HCT116 (cell line): Measurements from ENCODE around the gene KNSTRN. TPM values are rescaled to one million over a fixed set of nuclear protein-coding genes. Genes with fewer than 3 reads are reported as not detected.

ENCODE experiments used
- ATAC-seq: fragments of 200-7000 bp; cut with Tn5 transposase; 2 replicates; pipeline ENCODE4 v1.9.1; 2020; ENCODE audit warnings: mild to moderate bottlenecking, moderate library complexity
- BruUV-seq: library from RNA; stranded (reverse); fragments of 400-500 nt; replicated peaks from 2 replicates; lab custom pipeline; 2021; lab: Mats Ljungman, UMichigan
- CTCF ChIA-PET: fragments of 300-600 bp; sonication (Branson Sonifier 250); formaldehyde crosslinking; loops from one replicate; lab custom pipeline; 2021; ENCODE audit warnings: antibody characterized with exemption; lab: Charles Lee
- POLR2A ChIA-PET: fragments of 300-600, 350-600 bp; sonication (Branson Sonifier 250); formaldehyde crosslinking; loops from one replicate; lab custom pipeline; 2021; ENCODE audit warnings: antibody characterized with exemption; lab: Charles Lee
- RAD21 ChIA-PET, 2 experiments: fragments of 300-600 bp; sonication (Branson Sonifier 250); formaldehyde crosslinking; loops; one replicate each; lab custom pipeline; 2023; ENCODE audit warnings: low total read pairs in 2 of 2; ENCODE audit not compliant: uncharacterized antibody in 2 of 2, unreplicated experiment in 2 of 2, low non-redundant PET in 1 of 2; lab: Charles Lee
- DNase-seq: peaks from one replicate; pipeline ENCODE4 v3.0.0-alpha.2; 2010; ENCODE audit warnings: low read depth, low spot score
- H2AFZ ChIP-seq: fragments of 200-600 bp; shearing (Covaris generic), sonication (generic); 2 replicates; pipeline ENCODE4 v1.6.1; 2017; ENCODE audit warnings: low read depth, mixed run types, mixed read lengths, antibody characterized with exemption, low read length; ENCODE audit not compliant: poor library complexity, severe bottlenecking
- H3K27ac ChIP-seq: 2 replicates; pipeline ENCODE4 v1.5.1; 2012; ENCODE audit warnings: low read depth, low read length
- H3K27me3 ChIP-seq: fragments of 200-600 bp; sonication (generic); 2 replicates; pipeline ENCODE4 v1.6.1; 2016; ENCODE audit warnings: mixed run types, low read length, mixed read lengths; ENCODE audit not compliant: insufficient read depth
- H3K36me3 ChIP-seq, 2 experiments: fragments of 200-500 bp in 1 of 2; fragments of 200-600 bp in 1 of 2; sonication (Bioruptor generic) in 1 of 2; sonication (generic) in 1 of 2; 2 replicates each; pipeline versions ENCODE4 v1.5.1 to v1.6.1; 2014 to 2016; ENCODE audit warnings: low read length in 2 of 2, inconsistent platforms in 1 of 2, mixed read lengths in 1 of 2, mixed run types in 1 of 2; ENCODE audit not compliant: insufficient read depth in 2 of 2, control insufficient read depth in 1 of 2
- H3K4me1 ChIP-seq, 2 experiments: fragments of 200-600 bp in 1 of 2; sonication (generic) in 1 of 2; 2 replicates each; pipeline versions ENCODE4 v1.5.1 to v1.6.1; 2012 to 2017; ENCODE audit warnings: low read length in 2 of 2, inconsistent platforms in 1 of 2, mild to moderate bottlenecking in 1 of 2, mixed read lengths in 1 of 2, mixed run types in 1 of 2, moderate library complexity in 1 of 2; ENCODE audit not compliant: insufficient read depth in 2 of 2, control insufficient read depth in 1 of 2
- H3K4me2 ChIP-seq: fragments of 200-600 bp; sonication (generic); 2 replicates; pipeline ENCODE4 v1.6.1; 2017; ENCODE audit warnings: mixed run types, low read length, mixed read lengths
- H3K4me3 ChIP-seq, 2 experiments: fragments of 200-600 bp in 1 of 2; sonication (generic) in 1 of 2; replicated peaks in 1 of 2; 2 replicates each; pipeline ENCODE4 v1.5.1; 2011 to 2016; ENCODE audit warnings: low read length in 2 of 2, control low read depth in 1 of 2, low read depth in 1 of 2, mild to moderate bottlenecking in 1 of 2, mixed read lengths in 1 of 2, mixed run types in 1 of 2
- H3K79me2 ChIP-seq: fragments of 200-600 bp; sonication (generic); 2 replicates; pipeline ENCODE4 v1.6.1; 2017; ENCODE audit warnings: mild to moderate bottlenecking, mixed run types, low read length, moderate library complexity, mixed read lengths; ENCODE audit not compliant: insufficient read depth
- H3K9ac ChIP-seq: fragments of 200-600 bp; sonication (generic); 2 replicates; pipeline ENCODE4 v1.6.1; 2016; ENCODE audit warnings: low read length, mixed read lengths
- H3K9me2 ChIP-seq: fragments of 200-600 bp; sonication (generic), shearing (Covaris generic); 2 replicates; pipeline ENCODE4 v1.6.1; 2017; ENCODE audit warnings: mixed run types, mild to moderate bottlenecking, moderate library complexity; ENCODE audit not compliant: insufficient read depth
- H3K9me3 ChIP-seq, 2 experiments: fragments of 200-500 bp in 1 of 2; fragments of 200-600 bp in 1 of 2; sonication (Bioruptor generic) in 1 of 2; sonication (generic) in 1 of 2; 2 replicates each; pipeline ENCODE4 v1.6.1; 2014 to 2017; ENCODE audit warnings: low read length in 2 of 2, mixed read lengths in 2 of 2, inconsistent platforms in 1 of 2, low read depth in 1 of 2, mild to moderate bottlenecking in 1 of 2, mixed run types in 1 of 2, moderate library complexity in 1 of 2; ENCODE audit not compliant: control insufficient read depth in 1 of 2, insufficient read depth in 1 of 2
- H4K20me1 ChIP-seq: fragments of 200-600 bp; sonication (generic), shearing (Covaris generic); 2 replicates; pipeline ENCODE4 v1.6.1; 2017; ENCODE audit warnings: mixed run types, mild to moderate bottlenecking, moderate library complexity; ENCODE audit not compliant: insufficient read depth
- ATF3 ChIP-seq: IDR thresholded peaks from 2 replicates; pipeline ENCODE4 v1.6.1; 2012
- EGR1 ChIP-seq: IDR thresholded peaks from 2 replicates; pipeline ENCODE4 v1.6.1; 2012; ENCODE audit warnings: low read depth
- EZH2 ChIP-seq: fragments of 200-600 bp; sonication (generic); IDR thresholded peaks from 2 replicates; pipeline ENCODE4 v1.6.1; 2017; ENCODE audit warnings: antibody characterized with exemption, mixed run types
- EZH2phosphoT487 ChIP-seq: fragments of 200-600 bp; IDR thresholded peaks from 2 replicates; pipeline ENCODE4 v1.6.1; 2018; ENCODE audit warnings: antibody characterized with exemption, borderline replicate concordance
- POLR2AphosphoS5 ChIP-seq: IDR thresholded peaks from 2 replicates; pipeline ENCODE4 v1.6.1; 2011; ENCODE audit warnings: mild to moderate bottlenecking, low read depth, low read length, moderate library complexity
- TCF7L2 ChIP-seq: IDR thresholded peaks from 2 replicates; pipeline ENCODE4 v1.7.0; 2011; ENCODE audit warnings: borderline replicate concordance, inconsistent platforms; ENCODE audit not compliant: insufficient read depth, insufficient read length; ENCODE audit errors: extremely low read depth
- intact Hi-C: fragments of 100-400 bp; cut with micrococcal nuclease; formaldehyde crosslinking; loops from 2 replicates; pipeline ENCODE4 v1.10.0; 2022
- total RNA-seq: library from RNA; stranded (reverse); gene quantifications from one replicate; pipeline ENCODE4 v1.2.1, GENCODE V29; 2021; ENCODE audit not compliant: unreplicated experiment
- TF ChIP-seq, protein P1 (sequence below): IDR thresholded peaks from 2 replicates; pipeline ENCODE4 v1.6.1; 2012

The KNSTRN gene
- total RNA-seq, 1 experiment from 2014 or later: 84.1 TPM

DNA sequence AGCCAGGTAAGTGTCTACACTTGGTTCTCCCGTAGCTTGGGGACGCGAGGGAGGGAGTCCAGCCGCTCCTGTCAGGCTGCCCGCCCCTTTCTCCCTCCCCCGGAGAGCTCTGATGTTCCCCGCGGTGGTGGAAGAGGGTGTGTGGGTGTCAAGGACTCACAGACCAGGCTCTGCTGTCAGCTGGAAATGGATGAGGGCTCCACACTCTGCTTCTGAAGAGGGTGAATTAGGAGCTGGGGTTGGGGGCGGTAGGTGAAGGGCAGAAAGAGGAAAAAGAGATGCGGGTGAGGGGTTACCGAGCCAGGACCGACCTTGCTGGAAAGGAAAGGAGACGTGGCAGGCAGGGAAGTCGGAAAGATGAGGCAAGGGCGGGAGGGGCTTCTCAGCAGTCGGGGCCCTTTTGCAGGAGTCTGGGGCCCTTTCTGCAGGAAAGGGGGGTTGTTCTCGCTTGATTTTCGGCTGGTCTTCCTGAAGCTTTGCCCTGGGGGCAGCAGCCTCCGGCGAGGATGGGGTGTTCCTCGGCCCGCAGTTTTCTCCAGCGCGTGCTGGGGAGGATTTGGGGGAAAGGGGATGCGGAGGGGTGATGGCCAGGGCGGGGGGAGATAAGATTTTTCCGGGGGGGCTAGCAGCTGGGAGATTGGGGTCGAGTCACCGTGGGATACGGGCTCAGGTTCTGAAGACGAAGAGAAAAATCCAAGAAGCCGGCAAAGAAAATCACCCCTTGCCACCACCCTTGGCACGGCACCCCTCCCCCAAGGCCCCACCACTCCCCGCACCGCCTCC lies 57.6 kb downstream of the KNSTRN start:
- Histone ChIP-seq H3K27ac (no peak overlapping the region; the same call in 1 of the 2 replicates), H3K4me3 (peak overlapping the region; percentile 60 to 63), H3K27me3 (no peaks in the 10 kb centered on the region), H3K9me3 (no peaks in the 10 kb centered on the region), H3K4me1 (peaks cover 10 to 26% of the 10 kb centered on the region in 2 experiments), H3K36me3 (no peaks in the 10 kb centered on the region), H3K9me2 (no peaks in the 10 kb centered on the region), H3K79me2 (peaks cover 36% of the 10 kb centered on the region), H3K4me2 (peak overlapping the region; percentile 97), H4K20me1 (no peaks in the 10 kb centered on the region), H2AFZ (no peak overlapping the region), H3K9ac (peak overlapping the region; percentile 60)
- 0 out of 2 replicates have a peak, but pooled peaks have one; percentile 39 for TF ChIP-seq EGR1
- TF ChIP-seq TCF7L2: peak; percentile 69
- no peak for TF ChIP-seq POLR2AphosphoS5
- no peak for TF ChIP-seq ATF3
- TF ChIP-seq, protein P1, sequence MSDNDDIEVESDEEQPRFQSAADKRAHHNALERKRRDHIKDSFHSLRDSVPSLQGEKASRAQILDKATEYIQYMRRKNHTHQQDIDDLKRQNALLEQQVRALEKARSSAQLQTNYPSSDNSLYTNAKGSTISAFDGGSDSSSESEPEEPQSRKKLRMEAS: no peak
- TF ChIP-seq EZH2: no peak
- TF ChIP-seq EZH2phosphoT487: no peak
- DNase-seq (no peak), ATAC-seq (peak; percentile 31)
- CTCF ChIA-PET: interaction anchor here (0.6 to 1.5 kb wide), 9 partner anchors 9 to 452 kb away, joined by 3 to 5 read pairs (median 3); no protein-coding TSS in a partner anchor
- BruUV-seq: no TSS peak
- intact Hi-C loops: no loop called here
- POLR2A ChIA-PET: interaction anchor here (0.6 to 1.4 kb wide), 4 partner anchors 19 to 173 kb away, joined by 3 to 6 read pairs (median 3); partner anchors contain the start of gene IVD
- RAD21 ChIA-PET: no interaction called here
